Stimulated activated CD8-positive, alpha-beta memory T cell treated with anti-CD3 and anti-CD28 coated beads, Interleukin-15, amount 100 ng/mL, for 48 hours (primary cell): ENCODE measurements around the gene CCDC70.

Experiments used
- DNase-seq, 2 donors: peaks; one replicate each; pipeline ENCODE4 v3.0.0-alpha.2; 2020; ENCODE audit warnings: low read depth in 2 of 2

CCDC70 gene

DNA sequence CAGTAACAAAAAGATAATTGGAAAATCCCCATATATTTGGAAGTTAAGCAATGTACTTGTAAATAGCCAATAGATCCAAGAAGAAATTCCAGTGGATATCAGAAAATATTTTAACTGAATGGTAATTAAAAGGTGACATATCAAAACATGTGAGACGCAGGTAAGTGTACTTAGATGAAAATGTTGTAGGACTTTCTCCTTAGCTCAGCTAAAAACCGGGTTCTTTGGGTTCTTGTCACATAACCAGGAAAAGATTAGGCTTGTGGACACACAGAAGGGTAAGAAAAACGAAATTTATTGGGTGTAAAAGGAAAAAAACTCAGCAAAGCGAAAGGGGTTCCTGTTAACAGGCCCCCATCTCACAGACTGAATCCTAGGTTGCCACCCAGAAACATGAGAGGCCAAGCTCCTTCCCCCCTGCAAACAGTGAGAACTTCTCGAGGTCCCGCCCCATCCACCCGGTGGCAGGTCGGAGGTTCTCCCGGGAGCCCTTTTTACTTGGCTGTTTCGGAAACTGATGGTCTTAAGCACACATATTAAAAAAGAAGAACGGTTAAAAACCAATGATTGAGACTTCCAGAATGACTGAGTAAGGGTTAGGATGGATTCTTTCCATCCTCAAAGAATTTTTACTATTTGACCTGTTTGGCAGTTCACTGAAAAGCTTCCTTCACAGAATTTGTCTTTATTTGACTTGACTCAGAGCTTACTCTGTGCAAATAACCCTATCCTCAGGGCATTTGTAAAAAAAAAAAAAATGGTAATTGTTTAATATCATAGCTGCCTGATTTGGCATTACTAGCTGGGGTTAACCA, 3.1 kb upstream of the CCDC70 start:
- DNase-seq, result no peak

DNA sequence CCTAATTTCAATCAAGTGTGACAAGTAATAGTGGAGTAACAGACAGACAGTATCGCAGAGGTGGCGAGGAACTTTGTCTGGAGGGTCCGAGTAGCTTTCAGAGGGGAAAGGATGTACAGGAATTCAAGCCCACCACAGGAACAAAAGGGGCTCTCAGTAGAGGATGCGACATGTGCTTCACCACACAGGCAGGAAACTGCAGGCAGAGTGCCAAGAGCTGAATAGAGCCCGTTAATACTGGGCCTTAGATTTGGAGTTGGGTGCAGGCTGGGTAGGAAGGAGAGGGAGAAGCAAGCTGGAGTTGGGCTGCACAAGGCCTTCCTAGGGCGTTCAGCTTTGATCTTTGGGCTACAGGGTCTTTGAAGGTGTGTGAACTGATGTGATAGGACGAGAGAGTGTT, 1.2 kb downstream of the CCDC70 start:
- no peak for DNase-seq

DNA sequence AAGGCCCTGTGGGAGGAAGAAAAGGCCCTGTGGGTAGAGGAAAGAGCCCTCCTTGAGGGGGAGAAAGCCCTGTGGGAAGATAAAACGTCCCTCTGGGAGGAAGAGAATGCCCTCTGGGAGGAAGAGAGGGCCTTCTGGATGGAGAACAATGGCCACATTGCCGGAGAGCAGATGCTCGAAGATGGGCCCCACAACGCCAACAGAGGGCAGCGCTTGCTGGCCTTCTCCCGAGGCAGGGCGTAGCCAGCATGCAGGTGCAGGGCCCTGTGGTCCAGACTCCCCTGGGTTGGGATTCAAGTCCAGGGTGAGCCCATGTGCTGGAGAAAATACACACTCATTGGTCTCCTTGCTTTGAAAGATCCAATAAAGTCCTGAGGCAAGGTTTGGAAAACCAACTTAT, 4.1 kb downstream of the CCDC70 start:
- no peak for DNase-seq

DNA sequence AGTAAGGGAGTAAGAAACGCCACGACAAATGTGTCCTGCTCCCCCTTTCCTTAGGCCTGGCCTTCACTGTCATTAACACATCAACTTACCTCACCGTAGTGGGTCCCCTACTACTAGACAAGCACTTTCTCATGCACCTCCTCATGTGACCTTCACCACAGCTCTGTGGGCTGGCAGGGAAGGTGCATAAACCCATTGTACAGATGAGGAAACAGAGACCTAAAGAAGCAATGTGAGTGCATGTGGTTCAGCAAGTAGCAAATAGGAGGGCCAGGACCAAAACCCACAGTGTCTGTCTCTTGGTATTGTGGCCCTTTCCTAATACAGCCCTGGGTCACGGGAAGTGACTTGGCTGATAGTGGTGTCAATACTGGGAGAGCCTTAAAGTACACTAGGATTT, 5.3 kb downstream of the CCDC70 start:
- no peak for DNase-seq

DNA sequence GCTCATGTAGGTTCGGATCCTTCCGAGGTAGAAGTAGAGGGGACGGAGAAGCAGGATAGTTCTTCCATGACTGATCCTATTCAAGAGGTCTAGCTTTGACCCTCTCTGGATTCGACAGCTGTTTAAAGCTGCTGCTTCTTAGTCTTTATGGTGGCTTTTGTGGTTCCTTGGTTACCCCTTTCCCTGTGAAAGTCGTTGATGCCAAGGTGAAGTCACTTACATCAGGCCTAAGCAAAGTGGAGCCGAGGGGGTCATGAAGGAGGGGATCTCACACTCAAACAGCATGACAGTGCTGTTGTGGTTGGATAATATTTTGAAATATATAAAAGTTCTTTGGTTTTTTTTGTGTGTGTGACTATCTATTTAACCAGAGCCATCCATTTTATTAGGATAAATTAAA, 8.1 kb downstream of the CCDC70 start:
- DNase-seq, result no peak

DNA sequence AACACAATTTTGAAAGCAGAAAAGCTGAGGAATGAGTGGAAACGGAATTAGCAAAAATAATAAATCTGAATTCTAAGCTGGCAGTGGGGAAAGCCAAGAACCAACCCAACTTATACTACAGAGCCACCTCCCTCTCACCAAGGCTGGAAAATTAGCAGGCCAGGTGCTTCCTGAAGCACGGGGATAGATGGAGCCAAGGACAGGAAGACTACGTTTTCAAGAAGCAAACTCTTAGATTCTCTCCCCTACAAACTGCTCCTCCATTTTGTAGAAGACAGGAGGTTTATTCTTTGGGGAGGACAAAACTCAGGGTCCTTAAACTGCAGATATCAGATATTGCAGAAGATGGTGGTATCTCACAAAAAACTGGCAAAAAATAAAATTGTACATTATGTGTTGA, 8.8 kb downstream of the CCDC70 start:
- no peak for DNase-seq

DNA sequence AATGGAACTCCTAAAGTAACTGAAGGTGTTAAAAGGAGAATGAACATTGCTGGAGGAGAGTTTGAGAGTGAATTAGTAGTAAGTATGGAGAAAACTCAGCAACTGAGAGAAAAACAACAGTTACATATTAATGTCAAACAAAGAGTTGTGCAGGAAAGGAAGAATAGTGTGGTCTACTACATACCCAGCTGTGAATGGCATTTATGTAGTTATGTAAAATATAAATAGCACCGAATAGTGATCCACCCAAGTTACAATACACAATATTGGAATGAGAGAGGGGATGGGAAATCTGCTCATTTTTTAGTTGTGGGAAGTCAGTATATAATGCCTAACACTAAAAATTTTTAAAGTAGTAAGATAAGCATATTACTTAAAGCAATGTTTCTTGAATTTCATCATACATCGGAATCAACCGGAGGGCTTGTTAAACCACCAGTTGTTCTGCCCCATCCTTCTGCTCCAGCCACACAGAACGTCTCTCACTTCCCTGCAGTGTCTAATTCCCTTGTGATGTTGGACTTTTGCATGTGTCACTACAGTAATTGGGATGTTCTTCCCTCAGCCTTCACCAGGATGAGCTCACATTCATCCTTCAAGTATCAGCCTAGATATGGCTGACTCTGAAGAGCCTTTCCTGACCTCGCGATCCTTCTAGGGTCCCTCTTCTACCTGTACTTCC, 11.5 kb downstream of the CCDC70 start:
- DNase-seq, result no peak

DNA sequence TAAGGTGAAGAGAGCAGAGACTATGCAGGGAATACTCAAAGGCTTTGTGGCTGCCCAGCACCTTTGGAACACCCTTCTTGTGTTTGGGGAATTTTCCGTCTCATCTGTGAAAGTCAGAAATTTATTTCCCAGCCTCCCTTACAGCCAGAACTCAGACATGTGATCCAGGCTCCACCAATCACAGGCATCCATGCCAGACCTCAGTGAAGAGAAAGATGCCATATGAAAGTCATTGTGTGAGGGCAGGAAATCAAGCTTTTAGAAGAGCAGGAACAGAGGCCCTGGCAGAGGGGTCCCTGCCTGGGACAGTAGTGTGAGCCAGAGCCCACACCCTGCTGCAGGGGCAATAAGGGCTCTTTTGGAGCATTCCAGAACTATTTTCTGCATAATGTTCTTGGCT, 12.1 kb downstream of the CCDC70 start:
- no peak for DNase-seq

DNA sequence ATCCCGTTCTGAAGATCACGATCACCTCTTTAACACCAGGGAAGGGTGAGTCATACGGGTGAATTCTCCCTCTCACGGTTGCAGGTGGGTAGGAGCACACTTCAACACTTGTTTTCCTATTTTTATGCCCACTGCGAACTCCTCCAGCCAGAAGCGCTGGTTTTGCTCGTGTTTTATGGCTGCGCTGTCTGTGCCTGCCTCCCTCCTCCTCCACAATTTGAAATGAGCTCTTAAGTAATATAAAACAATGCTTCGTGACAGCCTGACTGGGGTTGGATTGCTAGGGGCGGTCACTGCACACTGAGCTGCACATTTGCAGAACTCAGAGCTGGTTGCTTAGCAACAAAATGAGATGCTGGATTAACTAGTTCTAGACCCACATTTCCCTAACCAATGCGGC, 12.9 kb downstream of the CCDC70 start:
- no peak for DNase-seq

DNA sequence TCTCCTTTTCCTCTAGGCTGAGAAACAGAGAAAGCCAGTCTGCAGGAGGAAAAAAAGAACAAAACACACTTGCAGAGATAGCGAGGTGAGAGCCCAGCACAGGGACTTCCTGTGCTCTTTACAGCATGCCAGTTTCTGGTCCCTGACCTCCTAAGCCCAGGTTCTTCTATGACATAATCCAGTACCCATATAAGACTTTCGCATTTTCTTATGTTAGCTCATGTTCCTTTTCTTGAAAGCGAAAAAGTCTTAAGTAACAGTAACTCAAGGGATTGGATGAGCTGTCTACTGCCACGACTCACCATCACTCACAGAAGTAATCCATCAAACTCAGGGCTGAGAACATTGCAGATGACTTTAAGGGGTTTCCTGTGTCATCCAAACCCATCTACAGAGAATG, 17.4 kb downstream of the CCDC70 start:
- no peak for DNase-seq

DNA sequence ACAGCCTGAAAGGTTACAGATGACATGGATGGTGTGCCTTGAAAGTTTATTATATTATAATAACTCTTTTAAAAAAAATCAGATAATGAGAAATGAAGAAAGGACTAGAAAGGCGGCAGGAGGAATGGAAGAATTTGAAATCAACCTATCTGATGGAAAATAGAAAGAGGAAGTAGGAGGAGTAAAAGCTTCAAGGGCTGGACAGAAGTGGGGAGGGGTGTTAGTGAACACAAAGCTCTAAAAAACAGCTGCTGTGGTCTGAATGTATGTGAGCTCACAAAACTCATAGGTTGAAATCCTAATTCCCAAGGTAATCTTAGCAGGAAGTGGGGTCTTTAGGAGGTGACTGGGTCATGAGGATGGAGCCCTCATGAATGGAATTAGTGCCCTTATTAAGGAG, 19.5 kb downstream of the CCDC70 start:
- DNase-seq, result no peak

DNA sequence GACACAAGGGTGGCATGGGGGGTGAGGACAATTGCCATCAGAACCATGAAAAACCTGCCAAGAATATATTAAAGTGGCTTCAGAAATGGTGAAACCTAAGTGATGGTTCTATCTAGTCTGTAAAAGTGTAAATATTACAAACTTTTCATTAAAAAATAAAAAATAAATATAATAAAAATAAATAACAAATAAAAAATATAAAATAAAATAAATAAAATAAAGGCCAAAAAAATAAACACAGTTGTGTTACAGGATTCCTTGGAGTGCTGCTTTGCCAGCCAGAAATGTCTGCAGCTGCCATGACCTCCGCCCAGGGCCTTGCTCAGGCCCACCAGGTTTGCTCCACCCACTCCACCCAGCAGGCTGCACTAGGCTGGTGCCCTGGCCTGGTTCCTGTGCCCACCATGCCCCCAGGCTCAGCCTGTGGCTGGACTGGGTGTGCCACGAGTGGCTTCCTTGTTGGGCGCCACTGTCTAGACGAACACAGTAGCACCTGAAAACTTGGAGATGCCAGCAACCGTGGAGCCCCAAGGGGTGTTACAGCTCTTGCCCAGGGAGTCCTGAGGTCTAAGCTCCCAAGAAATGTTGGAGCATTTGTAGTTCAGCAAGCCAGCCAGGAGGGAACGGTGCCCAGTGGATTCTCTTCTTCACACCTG, 20.9 kb downstream of the CCDC70 start:
- DNase-seq, result no peak

DNA sequence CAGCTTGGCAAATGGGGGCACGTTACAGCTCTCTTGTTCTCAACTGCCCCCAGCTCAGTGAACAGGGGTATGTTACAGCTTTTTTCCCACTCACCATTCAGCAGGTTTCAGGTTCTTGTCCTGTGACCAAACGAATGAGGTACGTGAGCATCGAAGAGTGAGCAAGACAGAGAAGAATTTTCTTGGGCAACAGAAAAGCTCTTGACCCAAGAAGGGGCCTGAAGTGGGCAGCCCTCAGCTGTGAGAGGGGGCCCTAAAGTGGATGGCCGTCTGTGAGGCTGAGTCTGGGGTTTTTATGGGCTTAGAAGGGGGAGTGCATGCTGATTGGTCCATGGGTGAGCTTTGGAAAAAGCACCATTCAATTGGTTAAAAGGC, 21.4 kb downstream of the CCDC70 start:
- no peak for DNase-seq

DNA sequence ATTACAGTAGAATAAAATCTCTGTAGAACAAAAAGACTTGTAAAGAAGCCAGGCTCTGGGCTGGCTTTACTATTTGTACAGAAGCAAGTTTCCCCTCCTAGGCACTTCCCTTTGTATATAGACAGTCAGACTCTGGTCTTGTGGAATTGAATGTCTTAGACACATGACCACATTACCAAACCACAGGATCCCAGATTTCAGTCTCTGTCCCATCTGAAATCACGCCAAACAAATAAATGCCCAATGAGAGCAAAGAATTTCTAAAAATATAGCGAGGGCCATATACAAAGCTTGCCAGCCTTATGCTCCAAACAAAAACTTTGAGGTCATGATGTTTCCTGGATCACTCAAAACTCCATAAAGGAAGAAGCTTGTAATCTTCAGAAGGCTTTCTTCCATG, 23.9 kb downstream of the CCDC70 start:
- DNase-seq, result no peak

DNA sequence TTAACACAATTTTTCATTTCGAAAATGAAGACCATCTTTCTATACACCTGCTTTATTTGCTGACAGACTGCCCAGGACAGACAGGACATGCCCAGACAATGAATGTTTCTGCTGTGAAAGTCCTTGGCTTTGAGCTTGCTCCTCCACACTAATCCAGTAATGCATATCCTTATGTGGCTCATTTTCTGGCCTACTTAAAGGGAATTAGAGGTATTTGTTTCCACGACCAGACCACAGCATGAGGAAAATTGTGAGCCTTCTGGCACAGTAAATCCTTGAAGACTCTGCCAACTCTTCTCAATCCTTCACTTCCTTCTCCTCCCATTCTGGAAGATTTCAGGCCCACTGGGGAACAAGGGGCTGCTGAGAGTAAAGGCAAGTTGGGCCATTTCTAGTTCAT, 25.7 kb downstream of the CCDC70 start:
- no peak for DNase-seq

DNA sequence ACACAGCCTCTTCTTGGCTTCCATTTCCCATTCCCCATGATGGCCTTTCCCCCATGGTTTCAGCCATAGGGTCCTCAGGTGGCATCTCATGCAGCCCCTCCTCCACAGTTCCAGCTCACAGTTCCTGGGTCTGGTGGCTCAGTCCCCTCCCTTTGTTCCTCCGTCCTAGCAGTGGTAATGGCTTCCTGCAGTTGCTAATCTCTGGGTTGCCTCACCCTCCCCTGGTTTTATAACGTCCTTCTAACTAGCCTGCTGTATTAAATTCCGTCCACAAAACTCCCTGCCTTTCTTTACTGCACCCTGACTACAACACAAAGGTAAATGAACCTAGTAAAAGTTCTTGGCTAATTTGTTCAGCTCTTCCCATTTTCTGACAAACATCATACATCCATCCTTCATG, 30.9 kb downstream of the CCDC70 start:
- no peak for DNase-seq

DNA sequence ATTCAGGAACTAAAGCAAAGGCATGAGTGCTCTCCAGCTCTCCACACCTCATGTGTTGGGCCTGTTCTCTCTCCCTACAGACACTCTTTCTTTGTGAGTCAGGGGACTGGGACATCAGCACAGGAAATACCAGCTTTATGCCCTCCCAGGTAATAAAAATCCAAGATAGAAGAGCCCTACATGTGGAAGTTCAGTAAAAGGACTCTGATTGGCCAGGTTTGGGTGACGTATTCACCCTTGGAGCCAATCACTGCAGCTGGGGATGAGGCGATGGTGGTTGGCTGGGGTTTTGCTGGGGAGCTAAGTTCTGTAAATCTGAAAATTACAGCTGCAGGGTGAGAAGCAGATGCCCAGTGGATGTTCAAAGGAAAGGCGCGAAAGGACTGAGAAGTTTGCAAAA, 32.5 kb downstream of the CCDC70 start:
- DNase-seq, result no peak

DNA sequence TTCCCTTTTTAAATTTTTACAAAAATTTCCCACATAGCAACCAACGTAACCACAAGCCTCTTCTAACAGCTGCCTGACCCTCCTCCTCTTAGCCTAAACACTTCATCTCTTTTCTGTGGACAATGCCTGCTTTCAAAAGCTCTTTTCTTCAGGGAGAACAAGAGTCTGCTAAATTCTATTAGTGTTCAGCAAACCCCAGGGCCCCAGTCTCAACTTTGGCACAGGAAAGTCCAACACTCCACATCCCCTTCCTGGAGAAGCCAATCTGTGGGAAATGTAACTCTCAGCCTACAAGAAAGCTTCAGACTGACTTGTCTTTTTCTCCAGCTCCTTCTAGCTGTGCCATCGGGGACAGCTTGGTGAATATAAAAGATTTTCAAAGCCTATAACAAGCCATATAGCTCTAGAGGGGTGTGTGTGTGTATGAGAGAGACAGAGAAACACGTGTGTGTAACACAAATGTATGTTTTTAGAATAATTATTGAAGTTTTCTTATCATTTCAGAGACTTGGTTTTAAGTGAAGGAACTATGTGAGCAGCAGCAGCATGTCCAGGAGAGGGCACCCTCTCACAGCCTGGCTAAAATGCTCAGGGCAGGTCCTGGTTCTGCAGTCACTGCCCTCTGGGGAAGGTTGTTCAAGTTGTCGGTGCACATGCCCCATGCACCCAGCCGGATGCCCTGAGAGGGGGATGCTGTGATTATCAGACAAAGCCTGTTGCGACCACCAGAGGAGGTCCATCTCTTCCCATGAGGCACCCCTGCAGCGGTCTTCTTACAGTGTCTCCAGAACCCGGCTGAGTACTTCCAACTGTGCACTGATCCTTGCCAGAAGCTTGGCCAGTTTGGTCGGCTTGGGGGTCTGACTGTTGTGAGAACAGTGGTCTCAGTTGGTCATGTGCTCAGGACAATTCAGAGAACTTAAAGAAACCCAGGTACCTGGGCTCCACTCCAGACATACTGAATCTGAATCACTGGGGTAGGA, 34.4 kb downstream of the CCDC70 start:
- peak in 1 of 2 donors; percentile 8 for DNase-seq

DNA sequence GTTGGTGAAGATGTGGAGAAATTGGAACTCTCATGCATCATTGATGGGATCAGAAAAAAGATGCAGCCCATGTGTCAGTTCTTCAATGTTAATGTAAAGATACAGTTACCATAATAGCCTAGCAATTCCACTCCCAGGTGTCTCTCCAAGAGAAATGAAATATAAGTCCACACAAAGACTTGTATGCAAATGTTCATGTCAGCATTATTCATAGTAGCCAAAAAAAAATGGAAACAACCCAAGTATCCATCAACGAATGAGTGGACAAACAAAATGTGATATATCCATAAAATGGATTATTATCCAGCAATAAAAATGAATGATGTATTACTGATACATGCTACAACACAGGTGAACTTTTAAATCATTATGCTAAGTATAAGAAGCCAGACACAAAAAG, 38.7 kb downstream of the CCDC70 start:
- no peak for DNase-seq

DNA sequence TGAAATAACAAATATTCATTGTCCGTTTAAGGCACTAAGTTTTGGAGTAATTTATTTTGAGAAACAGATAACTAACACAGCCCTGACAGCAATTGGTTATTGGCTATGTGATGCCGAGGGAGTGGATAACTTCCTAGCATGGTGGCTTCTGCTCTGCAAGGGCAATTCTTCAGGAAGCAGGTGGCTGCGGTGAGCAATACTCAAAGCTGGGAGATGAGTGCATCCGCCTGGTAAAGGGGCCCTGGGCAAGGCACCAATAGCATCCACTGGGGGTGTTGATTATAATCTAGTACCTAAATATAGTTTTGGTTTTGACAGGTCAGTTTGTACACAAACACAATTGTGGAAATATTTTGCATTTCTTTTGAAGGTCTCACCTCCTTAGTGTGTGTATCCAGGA, 41.0 kb downstream of the CCDC70 start:
- DNase-seq, result no peak

DNA sequence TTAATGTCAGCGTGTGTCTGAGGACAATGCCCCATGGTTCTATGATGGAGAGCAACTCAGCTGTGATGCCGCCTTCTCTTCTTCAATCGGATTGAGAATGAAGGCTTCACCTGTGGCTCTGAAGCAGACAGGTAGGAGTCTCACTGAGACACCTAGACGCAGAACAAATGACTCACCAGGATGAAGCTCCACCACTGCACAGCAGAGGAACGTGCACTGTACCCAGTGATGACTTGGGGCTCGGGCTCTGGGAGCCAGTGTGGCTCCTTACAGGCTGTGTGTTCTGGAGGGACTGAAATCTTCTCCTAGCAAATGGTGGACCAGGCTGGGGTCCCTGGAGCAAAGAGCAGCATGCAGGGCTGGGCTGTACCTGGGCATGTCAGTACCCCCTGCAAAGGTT, 44.0 kb downstream of the CCDC70 start:
- no peak for DNase-seq

DNA sequence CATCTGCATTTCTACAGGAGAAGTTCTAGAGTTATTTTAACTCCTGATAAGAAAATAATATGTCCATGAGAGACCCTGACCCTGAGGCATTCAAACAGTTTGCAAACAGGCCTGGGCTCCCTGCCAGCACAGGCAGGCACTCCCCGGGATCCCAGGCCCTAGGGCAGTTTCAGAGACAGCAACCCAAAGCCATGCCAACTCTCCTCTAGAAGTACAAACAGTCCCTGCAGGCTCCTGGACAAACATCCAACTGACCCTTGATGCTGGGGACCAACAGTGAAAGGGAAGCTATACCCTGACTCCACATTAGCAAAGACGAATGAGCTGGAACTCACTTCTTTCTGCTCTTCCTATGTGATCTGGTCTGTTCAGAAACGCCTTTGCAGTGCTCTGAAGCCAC, 44.8 kb downstream of the CCDC70 start:
- DNase-seq, result no peak
